ENCODE data around the gene FBN2.

The FBN2 gene

GRCh38 chr5:128384068-128384467 lies 154.0 kb downstream of the FBN2 start:
- H3K4me1 ChIP-seq (ENCODE audit: control insufficient read depth, insufficient read depth, low read length), result no peaks in the 10 kb centered on the region
- WGBS (ENCODE audit: insufficient coverage, insufficient read length), result no CpG with 5 or more reads among the region's 2 CpGs
- no peak overlapping the region for H3K4me3 ChIP-seq (ENCODE audit: low read length)
- H3K27ac ChIP-seq (ENCODE audit: low read length), result no peak overlapping the region
- no peaks in the 10 kb centered on the region for H3K9me3 ChIP-seq (ENCODE audit: control insufficient read depth, insufficient read depth, low read length)
- H3K36me3 ChIP-seq (ENCODE audit: control insufficient read depth, insufficient read depth, low read length), result no peaks in the 10 kb centered on the region
- no peaks in the 10 kb centered on the region; the same call in 1 of the 2 replicates for H3K27me3 ChIP-seq (ENCODE audit: control insufficient read depth, insufficient read depth, low read length)
- DNase-seq (ENCODE audit: low read depth, low spot score), result no peak

GRCh38 chr5:128380337-128380736 lies 157.7 kb downstream of the FBN2 start:
- no CpG with 5 or more reads among the region's 3 CpGs for WGBS (ENCODE audit: insufficient coverage, insufficient read length)
- DNase-seq (ENCODE audit: low read depth, low spot score), result no peak
- Histone ChIP-seq H3K4me3 (ENCODE audit: low read length) (no peak overlapping the region), H3K4me1 (ENCODE audit: control insufficient read depth, insufficient read depth, low read length) (no peaks in the 10 kb centered on the region), H3K9me3 (ENCODE audit: control insufficient read depth, insufficient read depth, low read length) (no peaks in the 10 kb centered on the region), H3K27ac (ENCODE audit: low read length) (no peak overlapping the region), H3K36me3 (ENCODE audit: control insufficient read depth, insufficient read depth, low read length) (no peaks in the 10 kb centered on the region), H3K27me3 (ENCODE audit: control insufficient read depth, insufficient read depth, low read length) (no peaks in the 10 kb centered on the region)

GRCh38 chr5:128378632-128379031 lies 159.4 kb downstream of the FBN2 start:
- H3K27ac ChIP-seq (ENCODE audit: low read length), result no peak overlapping the region
- no peak overlapping the region for H3K4me3 ChIP-seq (ENCODE audit: low read length)
- no peak for DNase-seq (ENCODE audit: low read depth, low spot score)
- WGBS (ENCODE audit: insufficient coverage, insufficient read length), result no CpG with 5 or more reads among the region's 1 CpG
- H3K36me3 ChIP-seq (ENCODE audit: control insufficient read depth, insufficient read depth, low read length), result no peaks in the 10 kb centered on the region
- no peaks in the 10 kb centered on the region for H3K4me1 ChIP-seq (ENCODE audit: control insufficient read depth, insufficient read depth, low read length)
- H3K27me3 ChIP-seq (ENCODE audit: control insufficient read depth, insufficient read depth, low read length), result no peaks in the 10 kb centered on the region
- H3K9me3 ChIP-seq (ENCODE audit: control insufficient read depth, insufficient read depth, low read length), result no peaks in the 10 kb centered on the region

GRCh38 chr5:128378196-128378595 lies 159.8 kb downstream of the FBN2 start:
- Histone ChIP-seq H3K27me3 (ENCODE audit: control insufficient read depth, insufficient read depth, low read length) (no peaks in the 10 kb centered on the region), H3K4me1 (ENCODE audit: control insufficient read depth, insufficient read depth, low read length) (no peaks in the 10 kb centered on the region), H3K27ac (ENCODE audit: low read length) (no peak overlapping the region), H3K4me3 (ENCODE audit: low read length) (no peak overlapping the region), H3K9me3 (ENCODE audit: control insufficient read depth, insufficient read depth, low read length) (no peaks in the 10 kb centered on the region), H3K36me3 (ENCODE audit: control insufficient read depth, insufficient read depth, low read length) (no peaks in the 10 kb centered on the region)
- WGBS (ENCODE audit: insufficient coverage, insufficient read length), result no CpG with 5 or more reads among the region's 2 CpGs
- no peak for DNase-seq (ENCODE audit: low read depth, low spot score)

- WGBS (ENCODE audit: insufficient coverage, insufficient read length), result no CpG with 5 or more reads among the region's 1 CpG
- Histone ChIP-seq H3K4me3 (ENCODE audit: low read length) (no peak overlapping the region), H3K27ac (ENCODE audit: low read length) (no peak overlapping the region), H3K9me3 (ENCODE audit: control insufficient read depth, insufficient read depth, low read length) (no peaks in the 10 kb centered on the region), H3K36me3 (ENCODE audit: control insufficient read depth, insufficient read depth, low read length) (no peaks in the 10 kb centered on the region), H3K27me3 (ENCODE audit: control insufficient read depth, insufficient read depth, low read length) (no peaks in the 10 kb centered on the region), H3K4me1 (ENCODE audit: control insufficient read depth, insufficient read depth, low read length) (no peaks in the 10 kb centered on the region)
- DNase-seq (ENCODE audit: low read depth, low spot score), result no peak
Measured at GRCh38 chr5:128376577-128376976, 161.5 kb downstream of the FBN2 start.

GRCh38 chr5:128366147-128366546 lies 171.9 kb downstream of the FBN2 start:
- Histone ChIP-seq H3K4me3 (ENCODE audit: low read length) (no peak overlapping the region), H3K27ac (ENCODE audit: low read length) (no peak overlapping the region), H3K4me1 (ENCODE audit: control insufficient read depth, insufficient read depth, low read length) (no peaks in the 10 kb centered on the region), H3K36me3 (ENCODE audit: control insufficient read depth, insufficient read depth, low read length) (no peaks in the 10 kb centered on the region), H3K27me3 (ENCODE audit: control insufficient read depth, insufficient read depth, low read length) (no peaks in the 10 kb centered on the region), H3K9me3 (ENCODE audit: control insufficient read depth, insufficient read depth, low read length) (no peaks in the 10 kb centered on the region)
- WGBS (ENCODE audit: insufficient coverage, insufficient read length), result no CpG with 5 or more reads among the region's 3 CpGs
- DNase-seq (ENCODE audit: low read depth, low spot score), result no peak

- H3K36me3 ChIP-seq (ENCODE audit: control insufficient read depth, insufficient read depth, low read length), result no peaks in the 10 kb centered on the region
- no peaks in the 10 kb centered on the region for H3K4me1 ChIP-seq (ENCODE audit: control insufficient read depth, insufficient read depth, low read length)
- H3K27ac ChIP-seq (ENCODE audit: low read length), result no peak overlapping the region
- H3K4me3 ChIP-seq (ENCODE audit: low read length), result no peak overlapping the region
- no peaks in the 10 kb centered on the region for H3K9me3 ChIP-seq (ENCODE audit: control insufficient read depth, insufficient read depth, low read length)
- H3K27me3 ChIP-seq (ENCODE audit: control insufficient read depth, insufficient read depth, low read length), result no peaks in the 10 kb centered on the region
- DNase-seq (ENCODE audit: low read depth, low spot score), result no peak
- WGBS (ENCODE audit: insufficient coverage, insufficient read length), result no CpG with 5 or more reads among the region's 4 CpGs
Measured at GRCh38 chr5:128362370-128362769, 175.7 kb downstream of the FBN2 start.

GRCh38 chr5:128358826-128359225 lies 179.2 kb downstream of the FBN2 start:
- H3K27ac ChIP-seq (ENCODE audit: low read length), result no peak overlapping the region
- WGBS (ENCODE audit: insufficient coverage, insufficient read length), result no CpG with 5 or more reads among the region's 1 CpG
- no peaks in the 10 kb centered on the region for H3K36me3 ChIP-seq (ENCODE audit: control insufficient read depth, insufficient read depth, low read length)
- H3K27me3 ChIP-seq (ENCODE audit: control insufficient read depth, insufficient read depth, low read length), result no peaks in the 10 kb centered on the region
- no peaks in the 10 kb centered on the region; the same call in 1 of the 2 replicates for H3K4me1 ChIP-seq (ENCODE audit: control insufficient read depth, insufficient read depth, low read length)
- no peaks in the 10 kb centered on the region for H3K9me3 ChIP-seq (ENCODE audit: control insufficient read depth, insufficient read depth, low read length)
- DNase-seq (ENCODE audit: low read depth, low spot score), result no peak
- no peak overlapping the region for H3K4me3 ChIP-seq (ENCODE audit: low read length)

GRCh38 chr5:128357226-128357625 lies 180.8 kb downstream of the FBN2 start:
- WGBS (ENCODE audit: insufficient coverage, insufficient read length), result no CpG with 5 or more reads among the region's 3 CpGs

GRCh38 chr5:128355961-128356360 lies 182.1 kb downstream of the FBN2 start:
- no CpG with 5 or more reads among the region's 3 CpGs for WGBS (ENCODE audit: insufficient coverage, insufficient read length)
- Histone ChIP-seq H3K4me3 (ENCODE audit: low read length) (no peak overlapping the region), H3K36me3 (ENCODE audit: control insufficient read depth, insufficient read depth, low read length) (no peaks in the 10 kb centered on the region), H3K27me3 (ENCODE audit: control insufficient read depth, insufficient read depth, low read length) (no peaks in the 10 kb centered on the region), H3K4me1 (ENCODE audit: control insufficient read depth, insufficient read depth, low read length) (no peaks in the 10 kb centered on the region; the same call in 1 of the 2 replicates), H3K9me3 (ENCODE audit: control insufficient read depth, insufficient read depth, low read length) (no peaks in the 10 kb centered on the region), H3K27ac (ENCODE audit: low read length) (no peak overlapping the region)
- DNase-seq (ENCODE audit: low read depth, low spot score), result no peak

More at GRCh38 chr5:128357226-128357625, 180.8 kb downstream of the FBN2 start:
- Histone ChIP-seq H3K36me3 (ENCODE audit: control insufficient read depth, insufficient read depth, low read length) (no peaks in the 10 kb centered on the region), H3K4me3 (ENCODE audit: low read length) (no peak overlapping the region), H3K27ac (ENCODE audit: low read length) (no peak overlapping the region), H3K9me3 (ENCODE audit: control insufficient read depth, insufficient read depth, low read length) (no peaks in the 10 kb centered on the region), H3K4me1 (ENCODE audit: control insufficient read depth, insufficient read depth, low read length) (no peaks in the 10 kb centered on the region; the same call in 1 of the 2 replicates), H3K27me3 (ENCODE audit: control insufficient read depth, insufficient read depth, low read length) (no peaks in the 10 kb centered on the region)
- DNase-seq (ENCODE audit: low read depth, low spot score), result no peak

GRCh38 chr5:128353441-128354107 lies 184.5 kb downstream of the FBN2 start:
- Histone ChIP-seq H3K4me3 (ENCODE audit: low read length) (no peak overlapping the region), H3K27me3 (ENCODE audit: control insufficient read depth, insufficient read depth, low read length) (no peaks in the 10 kb centered on the region), H3K4me1 (ENCODE audit: control insufficient read depth, insufficient read depth, low read length) (no peaks in the 10 kb centered on the region; the same call in 1 of the 2 replicates), H3K36me3 (ENCODE audit: control insufficient read depth, insufficient read depth, low read length) (no peaks in the 10 kb centered on the region), H3K27ac (ENCODE audit: low read length) (no peak overlapping the region), H3K9me3 (ENCODE audit: control insufficient read depth, insufficient read depth, low read length) (no peaks in the 10 kb centered on the region)
- no CpG with 5 or more reads among the region's 3 CpGs for WGBS (ENCODE audit: insufficient coverage, insufficient read length)
- no peak for DNase-seq (ENCODE audit: low read depth, low spot score)

All from iPS DF 6.9 (cell line).